A673 (cell line): ENCODE data around the gene PRH2. TPM values are rescaled to one million over a fixed set of nuclear protein-coding genes. Genes with fewer than 3 reads are reported as not detected.

ENCODE experiments used
- Bru-seq: library from RNA; stranded (reverse); fragments of 400-500 nt; gene quantifications from one replicate; lab custom pipeline; 2021; lab: Mats Ljungman, UMichigan
- BruChase-seq, 2 experiments: library from RNA; stranded (reverse); fragments of 400-500 nt; gene quantifications; one replicate each; lab custom pipeline; 2021; lab: Mats Ljungman, UMichigan
- BruUV-seq: library from RNA; stranded (reverse); fragments of 400-500 nt; replicated peaks from 2 replicates; lab custom pipeline; 2021; lab: Mats Ljungman, UMichigan
- CTCF ChIA-PET: fragments of 300-600 bp; sonication (Branson Sonifier 250); formaldehyde crosslinking; loops from one replicate; lab custom pipeline; 2022; ENCODE audit warnings: antibody characterized with exemption; lab: Charles Lee
- POLR2A ChIA-PET: fragments of 300-600 bp; sonication (Branson Sonifier 250); formaldehyde crosslinking; loops from one replicate; lab custom pipeline; 2022; ENCODE audit warnings: antibody characterized with exemption; ENCODE audit not compliant: low non-redundant PET; lab: Charles Lee
- DNase-seq: peaks from one replicate; pipeline ENCODE4 v3.0.0-alpha.2; 2015; ENCODE audit warnings: low spot score
- H3K27ac ChIP-seq: fragments of 200-600 bp; sonication (generic); 2 replicates; pipeline ENCODE4 v1.5.1; 2016; ENCODE audit warnings: mixed run types, low read depth, mild to moderate bottlenecking, mixed read lengths, antibody characterized with exemption, low read length; ENCODE audit not compliant: poor library complexity, severe bottlenecking
- H3K27me3 ChIP-seq: fragments of 200-600 bp; sonication (generic); replicated peaks from 2 replicates; pipeline ENCODE4 v1.6.1; 2017; ENCODE audit warnings: mixed run types, low read depth, mild to moderate bottlenecking, mixed read lengths, antibody characterized with exemption, low read length; ENCODE audit not compliant: insufficient read depth, poor library complexity
- H3K36me3 ChIP-seq: fragments of 200-600 bp; sonication (generic); 2 replicates; pipeline ENCODE4 v1.6.1; 2016; ENCODE audit warnings: mixed run types, mild to moderate bottlenecking, mixed read lengths, antibody characterized with exemption, low read length; ENCODE audit not compliant: insufficient read depth, poor library complexity, severe bottlenecking
- H3K4me1 ChIP-seq: fragments of 200-600 bp; sonication (generic); 2 replicates; pipeline ENCODE4 v1.6.1; 2017; ENCODE audit warnings: mixed run types, mild to moderate bottlenecking, mixed read lengths, antibody characterized with exemption, low read length; ENCODE audit not compliant: insufficient read depth, poor library complexity, severe bottlenecking
- H3K4me3 ChIP-seq: fragments of 200-600 bp; sonication (generic); 2 replicates; pipeline ENCODE4 v1.5.1; 2016; ENCODE audit warnings: low read depth, mixed run types, mild to moderate bottlenecking, mixed read lengths, low read length; ENCODE audit not compliant: poor library complexity, severe bottlenecking
- H3K9me3 ChIP-seq: fragments of 200-600 bp; sonication (generic); 2 replicates; pipeline ENCODE4 v1.6.1; 2016; ENCODE audit warnings: mixed run types, low read depth, mild to moderate bottlenecking, mixed read lengths, antibody characterized with exemption, low read length; ENCODE audit not compliant: poor library complexity, severe bottlenecking
- CTCF ChIP-seq: fragments of 300-800, 200-600 bp; sonication (generic); conservative IDR thresholded peaks from 2 replicates; pipeline ENCODE4 v1.5.1; 2017; ENCODE audit warnings: low read depth, mild to moderate bottlenecking, antibody characterized with exemption, low read length, moderate library complexity, mixed read lengths
- EZH2 ChIP-seq: fragments of 200-600 bp; sonication (generic); IDR thresholded peaks from 2 replicates; pipeline ENCODE4 v1.6.1; 2017; ENCODE audit warnings: borderline replicate concordance, low read depth, mild to moderate bottlenecking, mixed read lengths, antibody characterized with exemption, low read length; ENCODE audit not compliant: poor library complexity, severe bottlenecking
- intact Hi-C: fragments of 100-400 bp; cut with micrococcal nuclease; formaldehyde crosslinking; loops from one replicate; pipeline ENCODE4 v1.10.0; 2022; ENCODE audit not compliant: unreplicated experiment
- long read RNA-seq: library from polyadenylated mRNA; stranded (forward); transcript quantifications from one replicate; pipeline ENCODE4 v2.0.0, GENCODE V29; 2022
- total RNA-seq: library from RNA; stranded (reverse); gene quantifications from 2 replicates; pipeline ENCODE4 v1.2.3, GENCODE V29; 2021

PRH2 gene
- total RNA-seq (not detected in 2 replicates), Bru-seq, nascent RNA (not detected), BruChase-seq, experiment 1, labeled RNA remaining after a 2-hour chase (not detected), BruChase-seq, experiment 2, labeled RNA remaining after a 6-hour chase (not detected)
- long read RNA-seq, result 0 reads

GRCh38 chr12:10928746-10929286 is at the start of gene PRH2:
PRH2 (plus strand) TSS chr12:10929236; CDS start chr12:10929274, 38 bp downstream.
- DNase-seq, result no peak
- no peak for TF ChIP-seq EZH2
- no peak for TF ChIP-seq CTCF
- no peak within 1 kb of the TSS for H3K4me3 ChIP-seq
- no peaks in the 10 kb centered on the region for H3K27me3 ChIP-seq
- ChIA-PET POLR2A (no interaction called here), CTCF (no interaction called here)
- BruUV-seq, result no TSS peak
- intact Hi-C loops, result no loop called here
- H3K36me3 ChIP-seq, result no peaks in the 10 kb centered on the region
- H3K9me3 ChIP-seq, result no peaks in the 10 kb centered on the region
- H3K4me1 ChIP-seq, result no peaks in the 10 kb centered on the region
- H3K27ac ChIP-seq, result no peak within 1 kb of the TSS

- Histone ChIP-seq H3K4me3 (no peak within 1 kb of the TSS), H3K27me3 (no peaks in the 10 kb centered on the region), H3K27ac (no peak within 1 kb of the TSS), H3K9me3 (no peaks in the 10 kb centered on the region), H3K4me1 (no peaks in the 10 kb centered on the region), H3K36me3 (no peaks in the 10 kb centered on the region)
- DNase-seq, result no peak
- intact Hi-C loops, result no loop called here
- CTCF ChIA-PET, result no interaction called here
- POLR2A ChIA-PET, result interaction anchor here (0.6 kb wide), 1 partner anchor 1517 kb away, joined by 4 read pairs; no protein-coding TSS in a partner anchor
- no TSS peak for BruUV-seq
- no peak for TF ChIP-seq CTCF
- no peak for TF ChIP-seq EZH2
These were observed 44.8 kb upstream of the PRH2 start, which contains the start of gene PRH1 for GRCh38 chr12:10884086-10884725. PRH1 (minus strand) TSS chr12:10884255; CDS start chr12:10884217, 38 bp downstream.

DNA sequence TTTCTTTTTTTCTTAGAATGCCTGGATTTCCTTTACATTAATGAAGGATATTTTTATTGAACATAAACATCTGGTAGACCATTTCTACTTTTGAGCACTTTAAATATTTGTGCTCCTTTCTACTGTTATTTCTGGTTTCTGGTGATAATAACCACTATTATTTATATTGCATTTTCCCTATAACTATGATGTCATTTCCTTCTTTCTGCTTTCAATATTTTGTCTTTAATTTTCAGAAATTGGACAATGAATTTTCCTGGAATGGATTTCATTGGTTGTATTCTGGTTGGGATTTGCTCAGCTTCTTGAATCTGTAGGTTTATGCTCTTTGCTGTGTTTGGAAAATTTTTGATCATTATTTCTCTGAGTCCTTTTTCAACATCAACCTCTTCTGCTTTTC is 39.8 kb upstream of the PRH2 start:
- Histone ChIP-seq H3K9me3 (no peaks in the 10 kb centered on the region), H3K4me3 (no peak overlapping the region), H3K4me1 (no peaks in the 10 kb centered on the region), H3K36me3 (no peaks in the 10 kb centered on the region), H3K27ac (no peak overlapping the region), H3K27me3 (no peaks in the 10 kb centered on the region)
- no peak for TF ChIP-seq CTCF
- no peak for TF ChIP-seq EZH2
- intact Hi-C loops, result no loop called here
- no peak for DNase-seq
- no TSS peak for BruUV-seq
- ChIA-PET CTCF (no interaction called here), POLR2A (no interaction called here)
